Fibroblast of pulmonary artery (primary cell): Measurements from ENCODE around the gene SLC25A13.

ENCODE experiments used
- DNase-seq: peaks from one replicate; pipeline ENCODE4 v3.0.0-alpha.2; 2010; ENCODE audit warnings: low read depth
- H3K4me3 ChIP-seq: replicated peaks from 2 replicates; pipeline ENCODE4 v1.5.1; 2011; ENCODE audit warnings: low read depth, mild to moderate bottlenecking, control low read depth, low read length, moderate library complexity
- CTCF ChIP-seq: IDR thresholded peaks from 2 replicates; pipeline ENCODE4 v1.5.1; 2011; ENCODE audit warnings: mild to moderate bottlenecking, control low read depth, low read length, inconsistent platforms; ENCODE audit errors: missing control alignments

The SLC25A13 gene

GRCh38 chr7:96216373-96216772 lies 105.5 kb downstream of the SLC25A13 start:
- no peak for DNase-seq
- no peak for TF ChIP-seq CTCF
- no peak overlapping the region for H3K4me3 ChIP-seq

DNA sequence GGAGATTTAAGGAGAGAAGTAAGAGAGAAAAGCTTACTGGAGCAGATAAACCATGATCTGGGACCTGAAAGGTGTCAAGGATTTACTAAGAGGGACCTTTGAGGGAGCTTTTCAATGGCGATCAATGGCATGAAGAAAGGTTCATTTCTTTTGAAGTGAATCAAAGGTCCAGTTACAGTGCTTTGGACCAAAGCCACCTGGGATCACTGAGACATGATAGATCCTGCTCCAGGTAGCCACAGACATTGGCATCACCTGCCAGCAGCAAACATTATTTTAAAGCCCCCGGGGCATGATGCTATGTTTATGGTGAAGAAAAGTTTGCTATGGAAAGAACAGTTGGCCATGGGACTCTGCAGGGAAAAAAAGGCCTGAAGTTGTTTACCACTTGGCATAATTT lies 109.4 kb downstream of the SLC25A13 start:
- no peak for DNase-seq
- no peak for TF ChIP-seq CTCF
- H3K4me3 ChIP-seq = no peak overlapping the region

- H3K4me3 ChIP-seq = no peak overlapping the region
- no peak for TF ChIP-seq CTCF
- DNase-seq = no peak
Observed at GRCh38 chr7:96211954-96212353, 109.9 kb downstream of the SLC25A13 start.

GRCh38 chr7:96205665-96206064 lies 116.2 kb downstream of the SLC25A13 start:
- H3K4me3 ChIP-seq = no peak overlapping the region
- no peak for DNase-seq
- TF ChIP-seq CTCF = no peak

DNA sequence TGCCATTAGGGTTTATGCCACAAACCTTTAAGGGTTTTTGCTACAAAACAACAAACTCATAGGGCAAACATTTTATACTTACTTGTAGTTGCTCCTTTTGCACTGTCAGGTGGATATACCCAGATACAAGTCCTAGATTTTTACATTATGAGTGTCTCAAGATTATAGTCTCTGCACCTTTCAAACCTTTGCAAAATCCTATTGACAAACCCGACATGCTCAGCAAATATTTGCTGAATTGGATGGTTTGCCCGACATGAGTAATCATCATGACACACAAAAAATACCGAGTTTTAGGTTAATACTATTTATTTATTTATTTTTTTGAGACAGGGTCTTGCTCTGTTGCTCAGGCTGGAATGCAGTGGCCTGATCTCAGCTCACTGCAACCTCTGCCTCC lies 117.3 kb downstream of the SLC25A13 start:
- no peak for TF ChIP-seq CTCF
- H3K4me3 ChIP-seq = no peak overlapping the region
- DNase-seq = no peak

GRCh38 chr7:96203786-96204185 lies 118.1 kb downstream of the SLC25A13 start:
- H3K4me3 ChIP-seq = no peak overlapping the region
- TF ChIP-seq CTCF = no peak
- no peak for DNase-seq

DNA sequence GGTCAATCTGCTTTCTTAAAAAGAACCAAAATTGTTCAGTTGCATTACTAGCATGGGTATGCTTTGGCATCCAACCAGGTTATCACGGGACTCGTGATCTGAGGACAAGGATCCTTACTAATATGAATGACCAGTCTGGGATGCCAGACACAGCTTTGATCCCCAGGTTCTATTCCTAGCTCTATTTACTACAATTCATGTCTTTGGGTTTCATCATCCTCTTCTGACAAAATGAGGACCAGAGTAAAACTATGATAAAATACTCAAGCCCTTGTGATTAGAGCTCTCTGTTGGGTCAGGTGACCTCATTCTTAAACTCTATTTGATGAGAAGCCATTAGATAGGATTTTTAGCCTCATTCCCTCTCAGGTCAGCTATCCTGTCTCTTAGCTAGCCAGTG lies 119.8 kb downstream of the SLC25A13 start:
- TF ChIP-seq CTCF = no peak
- H3K4me3 ChIP-seq = no peak overlapping the region
- no peak for DNase-seq
